NB4 (cell line): Measurements from ENCODE around the gene MYO7B.

Experiments used
- DNase-seq: peaks from one replicate; pipeline ENCODE4 v3.0.0; 2010; ENCODE audit warnings: low read depth
- H3K4me3 ChIP-seq: one replicate; pipeline ENCODE4 v1.5.1; 2011; ENCODE audit warnings: mild to moderate bottlenecking, low read depth, low read length, moderate library complexity
- MYC ChIP-seq: IDR thresholded peaks from 2 replicates; pipeline ENCODE4 v1.6.1; 2011; ENCODE audit warnings: low read depth, low read length
- POLR2A ChIP-seq: IDR thresholded peaks from 2 replicates; pipeline ENCODE4 v1.6.1; 2011; ENCODE audit warnings: mild to moderate bottlenecking; ENCODE audit not compliant: insufficient read length; ENCODE audit errors: extremely low read depth
- TF ChIP-seq, protein P1 (sequence below): IDR thresholded peaks from one replicate; pipeline ENCODE4 v1.5.1; 2012; ENCODE audit warnings: low read depth, low read length
- TF ChIP-seq, protein P2 (sequence below): IDR thresholded peaks from 2 replicates; pipeline ENCODE4 v1.6.1; 2011; ENCODE audit warnings: low read depth, low read length

MYO7B gene

DNA sequence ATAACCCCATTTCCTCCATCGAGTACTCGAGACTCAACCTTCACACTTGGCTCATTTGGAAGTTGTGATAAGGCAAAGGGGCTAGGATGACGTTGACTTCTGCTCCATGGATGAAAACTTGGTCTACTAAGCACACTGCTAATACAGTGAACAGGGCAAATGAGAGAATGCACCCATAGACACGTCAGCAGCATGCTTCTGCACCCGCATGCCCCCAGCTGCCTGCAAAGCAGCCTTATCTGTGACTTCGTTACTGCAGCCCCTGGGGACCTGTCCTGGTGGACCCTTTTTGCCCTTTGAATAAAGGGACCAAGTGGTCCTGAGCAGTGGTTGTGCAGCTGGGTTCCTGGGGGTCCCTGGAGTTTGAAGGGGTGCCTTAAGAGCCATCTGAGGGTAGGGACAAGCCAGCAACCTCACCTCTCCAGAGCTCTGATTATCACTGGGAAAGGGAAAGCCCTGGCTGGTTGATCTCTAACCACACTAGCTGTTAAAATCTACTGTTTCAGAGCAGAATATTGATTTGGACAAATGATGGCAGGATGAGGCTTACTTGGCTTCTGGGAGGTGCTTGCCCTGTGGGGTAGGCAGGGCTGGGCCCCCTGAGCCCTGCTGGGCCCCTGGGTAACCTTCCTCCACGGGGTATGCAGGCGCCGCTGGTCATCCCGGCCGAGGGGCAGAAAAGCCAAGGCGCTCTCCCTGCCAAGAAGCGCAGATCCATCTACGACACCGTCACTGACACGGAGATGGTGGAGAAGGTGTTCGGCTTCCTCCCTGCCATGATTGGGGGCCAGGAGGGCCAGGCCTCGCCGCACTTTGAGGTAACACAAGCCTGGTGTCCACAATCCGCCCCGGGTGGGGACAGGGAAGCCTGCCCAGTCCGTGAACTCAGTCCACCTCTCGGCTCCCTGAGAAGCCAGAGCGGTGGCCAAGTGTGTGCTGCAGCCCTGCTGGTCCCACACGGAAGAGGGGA, 72.9 kb downstream of the MYO7B start:
- TF ChIP-seq MYC (no peak), POLR2A (no peak)
- TF ChIP-seq, protein P1, sequence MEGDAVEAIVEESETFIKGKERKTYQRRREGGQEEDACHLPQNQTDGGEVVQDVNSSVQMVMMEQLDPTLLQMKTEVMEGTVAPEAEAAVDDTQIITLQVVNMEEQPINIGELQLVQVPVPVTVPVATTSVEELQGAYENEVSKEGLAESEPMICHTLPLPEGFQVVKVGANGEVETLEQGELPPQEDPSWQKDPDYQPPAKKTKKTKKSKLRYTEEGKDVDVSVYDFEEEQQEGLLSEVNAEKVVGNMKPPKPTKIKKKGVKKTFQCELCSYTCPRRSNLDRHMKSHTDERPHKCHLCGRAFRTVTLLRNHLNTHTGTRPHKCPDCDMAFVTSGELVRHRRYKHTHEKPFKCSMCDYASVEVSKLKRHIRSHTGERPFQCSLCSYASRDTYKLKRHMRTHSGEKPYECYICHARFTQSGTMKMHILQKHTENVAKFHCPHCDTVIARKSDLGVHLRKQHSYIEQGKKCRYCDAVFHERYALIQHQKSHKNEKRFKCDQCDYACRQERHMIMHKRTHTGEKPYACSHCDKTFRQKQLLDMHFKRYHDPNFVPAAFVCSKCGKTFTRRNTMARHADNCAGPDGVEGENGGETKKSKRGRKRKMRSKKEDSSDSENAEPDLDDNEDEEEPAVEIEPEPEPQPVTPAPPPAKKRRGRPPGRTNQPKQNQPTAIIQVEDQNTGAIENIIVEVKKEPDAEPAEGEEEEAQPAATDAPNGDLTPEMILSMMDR, result no peak
- TF ChIP-seq, protein P2, sequence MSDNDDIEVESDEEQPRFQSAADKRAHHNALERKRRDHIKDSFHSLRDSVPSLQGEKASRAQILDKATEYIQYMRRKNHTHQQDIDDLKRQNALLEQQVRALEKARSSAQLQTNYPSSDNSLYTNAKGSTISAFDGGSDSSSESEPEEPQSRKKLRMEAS, result no peak
- no peak overlapping the region for H3K4me3 ChIP-seq
- no peak for DNase-seq

DNA sequence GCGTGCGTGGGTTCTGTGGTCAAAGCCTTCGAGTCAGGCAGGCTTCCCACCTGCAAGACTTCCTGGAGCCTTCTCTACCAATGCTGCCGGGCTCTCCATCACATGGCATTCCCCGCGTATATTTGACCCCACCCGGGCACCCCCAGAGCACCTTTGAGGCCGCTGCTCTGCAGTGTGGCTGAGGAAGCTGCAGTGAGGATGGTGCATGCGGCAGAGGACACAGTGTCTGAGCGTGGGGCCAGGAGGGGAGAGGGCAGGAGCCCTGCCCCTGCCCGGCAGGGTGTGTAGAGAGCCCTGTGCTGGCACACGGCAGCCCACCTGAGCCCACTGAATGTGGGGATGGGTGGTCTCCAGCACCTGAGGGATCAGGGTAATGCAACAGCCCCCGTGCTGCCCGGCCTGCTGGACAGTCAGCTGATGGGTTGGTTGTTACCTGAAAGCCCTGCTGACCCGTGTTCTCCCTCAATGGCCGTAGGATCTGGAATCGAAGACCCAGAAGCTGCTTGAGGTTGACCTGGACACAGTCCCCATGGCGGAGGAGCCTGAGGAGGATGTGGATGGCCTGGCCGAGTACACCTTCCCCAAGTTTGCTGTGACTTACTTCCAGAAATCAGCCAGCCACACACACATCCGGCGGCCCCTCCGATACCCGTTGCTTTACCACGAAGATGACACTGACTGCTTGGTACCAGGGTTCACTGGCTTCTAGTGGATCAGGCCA, 73.7 kb downstream of the MYO7B start:
- no peak overlapping the region for H3K4me3 ChIP-seq
- no peak for TF ChIP-seq MYC
- TF ChIP-seq POLR2A, result no peak
- TF ChIP-seq, protein P2, result no peak
- TF ChIP-seq, protein P1, result no peak
- DNase-seq, result no peak

GRCh38 chr2:127609818-127610217, 74.3 kb downstream of the MYO7B start:
- TF ChIP-seq MYC (no peak), POLR2A (no peak)
- TF ChIP-seq, protein P1, result no peak
- TF ChIP-seq, protein P2, result no peak
- no peak for DNase-seq
- no peak overlapping the region for H3K4me3 ChIP-seq

- DNase-seq, result no peak
- TF ChIP-seq, protein P2, result no peak
- TF ChIP-seq MYC (no peak), POLR2A (no peak)
- TF ChIP-seq, protein P1, result no peak
- no peak overlapping the region for H3K4me3 ChIP-seq
Measured at GRCh38 chr2:127610561-127610960, 75.1 kb downstream of the MYO7B start.

GRCh38 chr2:127611076-127611925, 75.8 kb downstream of the MYO7B start:
- H3K4me3 ChIP-seq, result no peak overlapping the region
- TF ChIP-seq, protein P2, result no peak
- DNase-seq, result no peak
